VCaP (cell line): ENCODE results near the gene GREB1.

Source experiments
- H3K27ac ChIP-seq: fragments of 450-650 bp; 2 replicates; pipeline ENCODE4 v1.5.1; 2017
- TF ChIP-seq, protein P1 (sequence below): fragments of 450-650 bp; conservative IDR thresholded peaks from 2 replicates; pipeline ENCODE4 v1.5.1; 2017; ENCODE audit warnings: mild to moderate bottlenecking, moderate library complexity

Gene GREB1

GRCh38 chr2:11683966-11684365 is 150.1 kb downstream of the GREB1 start:
- TF ChIP-seq, protein P1, sequence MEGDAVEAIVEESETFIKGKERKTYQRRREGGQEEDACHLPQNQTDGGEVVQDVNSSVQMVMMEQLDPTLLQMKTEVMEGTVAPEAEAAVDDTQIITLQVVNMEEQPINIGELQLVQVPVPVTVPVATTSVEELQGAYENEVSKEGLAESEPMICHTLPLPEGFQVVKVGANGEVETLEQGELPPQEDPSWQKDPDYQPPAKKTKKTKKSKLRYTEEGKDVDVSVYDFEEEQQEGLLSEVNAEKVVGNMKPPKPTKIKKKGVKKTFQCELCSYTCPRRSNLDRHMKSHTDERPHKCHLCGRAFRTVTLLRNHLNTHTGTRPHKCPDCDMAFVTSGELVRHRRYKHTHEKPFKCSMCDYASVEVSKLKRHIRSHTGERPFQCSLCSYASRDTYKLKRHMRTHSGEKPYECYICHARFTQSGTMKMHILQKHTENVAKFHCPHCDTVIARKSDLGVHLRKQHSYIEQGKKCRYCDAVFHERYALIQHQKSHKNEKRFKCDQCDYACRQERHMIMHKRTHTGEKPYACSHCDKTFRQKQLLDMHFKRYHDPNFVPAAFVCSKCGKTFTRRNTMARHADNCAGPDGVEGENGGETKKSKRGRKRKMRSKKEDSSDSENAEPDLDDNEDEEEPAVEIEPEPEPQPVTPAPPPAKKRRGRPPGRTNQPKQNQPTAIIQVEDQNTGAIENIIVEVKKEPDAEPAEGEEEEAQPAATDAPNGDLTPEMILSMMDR: no peak
- H3K27ac ChIP-seq: no peak overlapping the region

DNA sequence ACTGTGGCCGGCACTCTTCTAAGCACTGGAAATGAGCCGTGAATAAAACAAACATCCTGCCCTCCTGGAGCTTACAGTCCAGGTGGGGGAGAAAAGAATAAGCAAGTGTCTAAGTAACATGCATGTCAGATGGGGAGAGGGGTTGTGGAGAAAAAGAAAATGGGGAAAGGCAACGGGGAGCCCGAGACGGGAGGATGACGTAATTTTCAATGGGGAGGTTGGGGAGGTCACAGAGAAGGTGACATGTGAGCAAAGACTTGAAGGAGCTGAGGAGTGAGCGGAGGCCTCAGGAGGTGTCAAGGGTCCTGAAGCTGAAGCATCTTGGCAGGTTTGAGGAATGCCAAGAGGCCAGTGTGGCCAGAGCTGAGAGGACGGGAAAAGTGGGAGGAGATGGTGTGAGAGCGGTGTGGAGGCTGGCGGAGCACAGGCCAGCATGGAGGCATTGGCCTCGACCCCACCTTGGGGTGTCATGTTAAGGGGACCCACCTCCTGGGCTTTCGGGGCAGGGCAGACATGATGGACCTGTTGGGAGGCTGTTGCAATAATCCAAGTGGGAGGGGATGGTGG is 151.1 kb downstream of the GREB1 start:
- no peak overlapping the region for H3K27ac ChIP-seq
- TF ChIP-seq, protein P1: no peak

- TF ChIP-seq, protein P1: no peak
- H3K27ac ChIP-seq: no peak overlapping the region
Observed at GRCh38 chr2:11685906-11686470, 152.1 kb downstream of the GREB1 start.

- TF ChIP-seq, protein P1: no peak
- 0 out of 2 replicates have a peak overlapping the region, but pooled peaks have one; percentile 25 for H3K27ac ChIP-seq
Observed at GRCh38 chr2:11687736-11688135, 153.9 kb downstream of the GREB1 start.

- TF ChIP-seq, protein P1: peak; percentile 87
- H3K27ac ChIP-seq: peak overlapping the region; percentile 25; the same call in 1 of the 2 replicates
Observed at GRCh38 chr2:11688222-11689069, 154.6 kb downstream of the GREB1 start.

DNA sequence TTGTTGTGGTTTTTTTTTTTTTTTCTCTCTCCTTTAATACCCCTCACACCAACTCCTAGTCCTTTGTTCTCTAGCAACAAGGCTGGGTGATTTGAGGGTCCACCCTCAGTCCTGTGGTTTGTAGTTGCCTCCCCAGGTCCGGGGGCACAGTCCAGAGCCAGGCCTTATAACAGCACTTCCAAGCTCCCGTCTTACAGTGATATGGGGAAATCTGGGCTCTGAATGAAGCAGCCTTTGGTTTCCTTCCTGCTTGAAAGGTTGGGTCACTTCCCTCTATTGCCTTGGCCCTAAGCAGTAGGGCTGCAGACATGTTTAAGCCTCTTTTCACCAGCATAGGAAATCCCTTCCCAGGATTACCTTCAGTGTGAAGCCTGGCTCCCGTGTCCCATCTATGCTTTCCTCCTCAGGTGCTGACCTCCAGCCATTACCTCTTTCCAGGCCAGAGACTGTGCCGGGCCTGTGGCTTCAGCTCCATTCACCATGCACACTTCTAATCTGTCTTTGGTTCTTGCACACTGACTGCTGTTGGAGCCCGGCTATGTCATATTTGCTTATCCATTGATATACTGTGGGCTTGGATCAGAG is 157.3 kb downstream of the GREB1 start:
- TF ChIP-seq, protein P1: no peak

More for the DNA sequence above, 157.3 kb downstream of the GREB1 start:
- H3K27ac ChIP-seq: no peak overlapping the region
